Fibroblast of the aortic adventitia (primary cell): ENCODE results near the gene ARID1B. TPM values are rescaled to one million over a fixed set of nuclear protein-coding genes. Genes with fewer than 3 reads are reported as not detected.

Source experiments
- DNase-seq: peaks from one replicate; pipeline ENCODE4 v3.0.0-alpha.2; 2010; ENCODE audit warnings: low read depth
- H3K4me3 ChIP-seq: 2 replicates; pipeline ENCODE4 v1.5.1; 2011; ENCODE audit warnings: low read depth, mild to moderate bottlenecking, control low read depth, low read length, moderate library complexity
- total RNA-seq: library from RNA; depleted of rRNA; stranded (reverse); fragments of >200 nt; gene quantifications from 2 replicates; pipeline ENCODE4 v1.2.3, GENCODE V29; 2012; ENCODE audit warnings: low replicate concordance
- TF ChIP-seq, protein P1 (sequence below): IDR thresholded peaks from 2 replicates; pipeline ENCODE4 v1.5.1; 2011; ENCODE audit warnings: mild to moderate bottlenecking, low read length, control low read depth, inconsistent platforms; ENCODE audit not compliant: insufficient read depth

ARID1B gene
- total RNA-seq, 1 donor: 55.9 TPM

DNA sequence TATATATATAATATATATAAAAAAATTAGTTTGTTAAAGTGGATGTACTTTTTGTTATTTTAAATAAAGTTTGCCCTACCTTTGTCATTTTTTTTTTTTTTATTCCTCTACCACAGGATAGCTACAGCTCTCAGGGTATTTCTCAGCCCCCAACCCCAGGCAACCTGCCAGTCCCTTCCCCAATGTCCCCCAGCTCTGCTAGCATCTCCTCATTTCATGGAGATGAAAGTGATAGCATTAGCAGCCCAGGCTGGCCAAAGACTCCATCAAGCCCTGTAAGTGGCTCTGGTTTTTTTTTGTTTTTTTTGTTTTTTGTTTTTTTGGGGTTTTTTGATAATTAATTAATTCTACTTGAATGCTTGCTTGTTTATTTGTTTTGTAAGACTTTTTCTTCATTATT is 397.6 kb downstream of the ARID1B start:
- DNase-seq: no peak
- no peak overlapping the region for H3K4me3 ChIP-seq
- TF ChIP-seq, protein P1, sequence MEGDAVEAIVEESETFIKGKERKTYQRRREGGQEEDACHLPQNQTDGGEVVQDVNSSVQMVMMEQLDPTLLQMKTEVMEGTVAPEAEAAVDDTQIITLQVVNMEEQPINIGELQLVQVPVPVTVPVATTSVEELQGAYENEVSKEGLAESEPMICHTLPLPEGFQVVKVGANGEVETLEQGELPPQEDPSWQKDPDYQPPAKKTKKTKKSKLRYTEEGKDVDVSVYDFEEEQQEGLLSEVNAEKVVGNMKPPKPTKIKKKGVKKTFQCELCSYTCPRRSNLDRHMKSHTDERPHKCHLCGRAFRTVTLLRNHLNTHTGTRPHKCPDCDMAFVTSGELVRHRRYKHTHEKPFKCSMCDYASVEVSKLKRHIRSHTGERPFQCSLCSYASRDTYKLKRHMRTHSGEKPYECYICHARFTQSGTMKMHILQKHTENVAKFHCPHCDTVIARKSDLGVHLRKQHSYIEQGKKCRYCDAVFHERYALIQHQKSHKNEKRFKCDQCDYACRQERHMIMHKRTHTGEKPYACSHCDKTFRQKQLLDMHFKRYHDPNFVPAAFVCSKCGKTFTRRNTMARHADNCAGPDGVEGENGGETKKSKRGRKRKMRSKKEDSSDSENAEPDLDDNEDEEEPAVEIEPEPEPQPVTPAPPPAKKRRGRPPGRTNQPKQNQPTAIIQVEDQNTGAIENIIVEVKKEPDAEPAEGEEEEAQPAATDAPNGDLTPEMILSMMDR: no peak

DNA sequence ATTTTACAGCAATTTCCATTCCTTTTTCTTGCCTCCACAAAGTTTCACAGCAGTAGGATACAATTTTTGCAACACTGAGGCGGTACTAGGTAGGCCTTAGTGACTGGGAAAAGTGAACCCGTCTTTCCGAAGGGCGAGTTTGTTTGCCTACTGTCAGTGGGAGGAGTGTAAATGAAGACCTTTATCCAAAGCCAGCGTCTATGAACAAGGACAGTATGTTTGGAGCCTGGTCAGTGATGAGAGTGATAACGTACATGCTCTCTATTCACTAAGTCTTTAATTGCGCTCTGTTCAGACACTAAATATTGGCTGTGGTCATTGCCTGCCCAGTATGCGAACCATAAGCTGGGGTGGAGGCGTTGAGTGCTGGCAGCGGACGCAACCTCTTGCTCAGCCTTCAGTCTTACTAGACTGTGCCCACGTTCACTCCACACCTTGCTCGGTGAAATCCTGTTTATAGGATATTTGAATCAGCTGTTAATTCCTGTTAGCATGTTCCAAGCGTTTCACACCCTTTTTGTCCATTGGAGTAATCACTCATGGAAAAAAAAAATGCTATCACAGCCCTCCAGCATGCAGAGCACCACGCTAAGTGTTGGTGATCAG is 400.7 kb downstream of the ARID1B start:
- DNase-seq: no peak
- TF ChIP-seq, protein P1: no peak
- H3K4me3 ChIP-seq: no peak overlapping the region

DNA sequence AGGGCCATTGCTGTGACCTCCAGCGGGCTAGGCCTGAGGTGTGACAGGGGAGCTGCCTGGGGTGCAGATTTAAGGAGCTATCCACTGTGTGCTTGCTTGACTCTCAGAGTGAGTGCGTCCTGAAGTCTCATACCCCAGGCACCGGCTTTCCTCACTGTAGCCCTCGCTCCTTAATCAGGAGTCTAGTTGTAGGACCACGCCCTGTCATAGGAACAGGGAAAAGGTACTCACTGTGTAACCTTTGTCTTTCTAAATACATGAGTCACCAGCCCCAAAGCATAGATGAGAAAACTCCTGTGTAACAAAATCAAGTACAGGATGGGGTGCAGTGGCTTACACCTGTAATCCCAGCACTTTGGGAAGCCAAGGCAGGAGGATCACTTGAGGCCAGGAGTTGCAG is 404.5 kb downstream of the ARID1B start:
- TF ChIP-seq, protein P1: no peak
- H3K4me3 ChIP-seq: no peak overlapping the region
- DNase-seq: no peak

DNA sequence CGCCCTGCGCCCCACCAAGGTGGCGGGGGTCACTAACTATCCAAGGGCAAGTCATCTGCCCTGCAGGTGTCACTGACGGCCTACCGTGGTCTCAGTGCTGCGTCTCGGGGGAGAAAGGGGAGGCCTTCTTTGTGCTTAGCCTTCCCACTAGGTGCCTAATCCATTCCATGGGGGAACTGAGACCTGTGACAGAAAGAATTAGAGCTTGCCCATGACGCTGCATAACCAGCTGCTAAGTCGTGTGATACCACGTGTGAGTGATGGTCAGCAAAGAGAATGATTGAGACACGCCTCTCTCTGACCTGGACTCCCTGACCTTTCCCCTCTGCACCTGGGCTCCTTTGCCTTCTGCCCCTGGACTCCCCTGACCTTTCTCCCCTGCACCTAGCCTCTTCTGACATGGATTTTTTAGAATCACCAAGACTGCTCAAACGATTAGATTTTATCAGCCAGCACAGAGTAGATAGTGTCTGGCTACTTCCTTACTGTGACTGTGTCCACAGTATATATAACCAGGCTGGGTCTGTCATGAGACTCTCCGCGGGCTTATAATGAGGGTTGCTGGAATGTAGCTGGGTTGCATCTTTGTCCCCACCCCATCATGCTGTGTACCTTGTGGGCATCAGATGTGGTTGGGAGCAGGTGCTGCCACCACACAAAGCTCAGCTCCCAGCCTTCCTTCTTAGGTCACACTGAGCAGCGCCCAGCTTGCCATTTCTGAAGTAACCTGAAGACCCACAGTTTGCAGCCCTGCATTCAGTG is 405.5 kb downstream of the ARID1B start:
- H3K4me3 ChIP-seq: no peak overlapping the region
- TF ChIP-seq, protein P1: no peak
- no peak for DNase-seq

DNA sequence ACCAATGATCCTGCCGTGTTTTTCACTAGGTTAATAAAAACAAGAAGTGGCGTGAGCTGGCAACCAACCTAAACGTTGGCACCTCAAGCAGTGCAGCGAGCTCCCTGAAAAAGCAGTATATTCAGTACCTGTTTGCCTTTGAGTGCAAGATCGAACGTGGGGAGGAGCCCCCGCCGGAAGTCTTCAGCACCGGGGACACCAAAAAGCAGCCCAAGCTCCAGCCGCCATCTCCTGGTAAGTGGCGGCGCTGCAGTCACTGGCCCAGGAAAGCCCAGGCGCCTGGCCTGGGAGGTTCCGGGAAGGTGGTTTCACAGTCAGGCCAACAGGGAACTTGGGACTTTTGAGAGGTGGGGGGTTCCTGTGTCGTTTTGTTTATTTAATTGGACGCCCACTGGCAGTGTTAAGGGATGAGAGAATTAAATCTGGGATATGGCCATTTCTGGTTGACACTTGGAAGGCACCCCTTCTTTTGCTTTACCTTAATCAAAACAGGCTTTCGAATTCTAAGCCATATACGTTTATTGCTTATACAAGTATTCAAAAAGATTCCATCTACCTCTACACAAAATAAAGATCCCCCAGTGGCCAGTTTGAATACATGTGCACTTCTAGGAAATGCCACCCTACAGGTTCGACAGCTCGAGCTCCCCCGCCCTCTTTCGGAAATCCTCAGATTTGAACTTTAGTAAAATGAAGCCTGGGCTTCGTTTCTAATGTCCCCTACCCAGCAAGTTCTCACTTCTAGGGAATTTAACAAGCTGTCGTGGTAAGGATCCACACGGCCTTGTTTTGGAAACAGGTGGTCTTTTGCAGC is 407.2 kb downstream of the ARID1B start:
- peak; percentile 67 for DNase-seq
- TF ChIP-seq, protein P1: peak; percentile 100
- H3K4me3 ChIP-seq: no peak overlapping the region

DNA sequence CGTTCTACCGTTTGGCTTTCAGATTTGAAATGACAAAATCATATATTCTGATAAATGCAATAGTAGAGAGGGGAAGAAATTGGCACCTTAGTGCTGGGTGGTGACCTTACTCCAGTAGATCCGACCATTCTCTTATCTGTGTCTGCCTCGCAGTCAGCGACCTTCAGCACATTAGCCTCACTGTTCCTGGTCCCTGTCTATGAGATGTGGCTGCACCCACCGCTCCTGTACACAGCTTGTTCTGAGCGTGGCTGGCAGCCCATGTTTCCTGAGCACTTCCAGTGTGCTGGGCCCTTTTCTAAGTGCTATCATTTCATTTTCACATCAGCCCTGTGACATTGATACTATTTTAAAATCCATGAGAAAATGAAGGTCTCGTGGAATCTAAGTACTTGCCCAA is 408.0 kb downstream of the ARID1B start:
- H3K4me3 ChIP-seq: no peak overlapping the region
- TF ChIP-seq, protein P1: no peak
- DNase-seq: no peak
